GF-D8 (cell line): Measurements from ENCODE around the gene IGSF11.
"Not testable (repeated sequence)": the region's sequence is repeated elsewhere in the genome, so short reads cannot be mapped to it uniquely, and the experiment has no call there.

Experiments
- DNase-seq: peaks from one replicate; lab custom pipeline; 2025; lab: John Stamatoyannopoulos, UW

The IGSF11 gene

GRCh38 chr3:119034256-119035013, at the start of gene IGSF11:
Gene IGSF11, minus strand, starts transcription at chr3:119034846. Its CDS starts 264 bp downstream, at chr3:119034582.
- no peak for DNase-seq

GRCh38 chr3:119080364-119080763, 45.7 kb upstream of the IGSF11 start:
- no peak for DNase-seq

GRCh38 chr3:119073258-119074001, 38.8 kb upstream of the IGSF11 start:
- no peak for DNase-seq

- DNase-seq = not testable (repeated sequence)
These were observed 37.8 kb upstream of the IGSF11 start for GRCh38 chr3:119072451-119072850.

- DNase-seq = no peak
These were observed 35.1 kb upstream of the IGSF11 start for GRCh38 chr3:119069725-119070124.

- DNase-seq = no peak
These were observed 28.8 kb upstream of the IGSF11 start for GRCh38 chr3:119063471-119063870.

GRCh38 chr3:119062892-119063291, 28.2 kb upstream of the IGSF11 start:
- DNase-seq = no peak

GRCh38 chr3:119044593-119044992, 9.9 kb upstream of the IGSF11 start:
- no peak for DNase-seq

- no peak for DNase-seq
These were observed 7.5 kb upstream of the IGSF11 start for GRCh38 chr3:119042162-119042561.

- DNase-seq = no peak
These were observed 334 bp upstream of the IGSF11 start for GRCh38 chr3:119035014-119035346.

- DNase-seq = no peak
These were observed 1.0 kb downstream of the IGSF11 start for GRCh38 chr3:119033393-119034255.

GRCh38 chr3:119025171-119025795, 9.4 kb downstream of the IGSF11 start:
- no peak for DNase-seq

GRCh38 chr3:119019767-119020518, 14.7 kb downstream of the IGSF11 start:
- DNase-seq = no peak

GRCh38 chr3:119018690-119019463, 15.8 kb downstream of the IGSF11 start:
- no peak for DNase-seq

GRCh38 chr3:119015942-119016341, 18.7 kb downstream of the IGSF11 start:
- DNase-seq = no peak

GRCh38 chr3:119013951-119014350, 20.7 kb downstream of the IGSF11 start:
- DNase-seq = no peak

GRCh38 chr3:119011528-119011927, 23.1 kb downstream of the IGSF11 start:
- no peak for DNase-seq

- DNase-seq = no peak
These were observed 37.5 kb downstream of the IGSF11 start for GRCh38 chr3:118997190-118997589.

- DNase-seq = no peak
These were observed 42.9 kb downstream of the IGSF11 start for GRCh38 chr3:118991775-118992174.

GRCh38 chr3:118990823-118991560, 43.7 kb downstream of the IGSF11 start:
- DNase-seq = no peak
